ENCODE results near the gene SPTBN1. TPM values are rescaled to one million over a fixed set of nuclear protein-coding genes. Genes with fewer than 3 reads are reported as not detected.

Gene SPTBN1
- total and polyA plus RNA-seq, 2 of the 13 experiments (the other 11 are each of a cell fraction or from before 2014, with no cell fraction given) = 123 to 299 TPM

DNA sequence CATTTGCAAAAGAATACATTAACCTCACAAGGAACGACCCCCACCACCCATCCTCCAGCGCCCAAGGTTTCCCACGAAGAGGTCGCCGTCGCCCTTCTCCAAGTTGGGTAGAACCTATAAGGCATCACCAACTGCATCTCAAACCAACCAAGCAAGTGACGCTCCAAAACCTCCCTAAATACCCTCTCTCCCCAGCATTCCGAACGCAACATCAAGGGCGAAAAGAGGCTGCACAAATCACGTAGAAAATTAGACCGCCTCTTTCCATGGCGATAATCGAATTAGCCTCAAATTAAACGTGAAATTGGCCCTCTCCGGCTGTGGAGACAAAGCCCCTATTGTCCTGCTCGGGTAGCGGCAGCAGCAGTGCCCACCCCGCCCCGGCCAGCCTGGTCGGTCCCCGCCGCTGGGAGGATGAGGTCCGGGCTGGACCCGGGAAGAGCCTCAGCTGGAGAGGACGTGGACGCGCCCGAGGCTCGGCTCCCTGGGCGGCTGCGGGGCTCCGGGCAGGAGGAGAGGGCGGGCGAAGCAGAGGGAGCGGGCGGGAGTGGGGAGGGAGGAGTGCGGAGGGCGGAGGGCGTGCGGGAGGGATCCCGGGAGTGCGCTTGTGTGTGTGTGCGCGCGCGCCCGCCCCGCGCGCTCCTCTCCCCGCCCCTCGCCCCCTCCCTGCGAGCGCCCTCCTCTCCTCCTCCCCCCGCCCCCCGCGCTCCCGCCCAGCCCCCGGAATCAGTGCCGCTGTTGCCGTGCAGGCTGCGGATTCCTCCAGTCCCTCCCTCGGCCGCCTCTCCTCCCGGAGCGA lies at the start of gene SPTBN1 (continued):
- peak; percentile 38; the same call in 1 of the 2 replicates for TF ChIP-seq KDM5B (CRISPR knock-in tag; IDR thresholded peaks at IDR 0.05; ENCODE audit: borderline replicate concordance)
- TF ChIP-seq NPAS2 (CRISPR knock-in tag; IDR thresholded peaks at IDR 0.05; ENCODE audit: borderline replicate concordance) = no peak
- peak; percentile 62 for TF ChIP-seq ELF1 (CRISPR knock-in tag; IDR thresholded peaks at IDR 0.05)
- 0 out of 2 replicates have a peak, but pooled peaks have one; percentile 65 for TF ChIP-seq RXRA (CRISPR knock-in tag; IDR thresholded peaks at IDR 0.05)
- TF ChIP-seq, protein P1, sequence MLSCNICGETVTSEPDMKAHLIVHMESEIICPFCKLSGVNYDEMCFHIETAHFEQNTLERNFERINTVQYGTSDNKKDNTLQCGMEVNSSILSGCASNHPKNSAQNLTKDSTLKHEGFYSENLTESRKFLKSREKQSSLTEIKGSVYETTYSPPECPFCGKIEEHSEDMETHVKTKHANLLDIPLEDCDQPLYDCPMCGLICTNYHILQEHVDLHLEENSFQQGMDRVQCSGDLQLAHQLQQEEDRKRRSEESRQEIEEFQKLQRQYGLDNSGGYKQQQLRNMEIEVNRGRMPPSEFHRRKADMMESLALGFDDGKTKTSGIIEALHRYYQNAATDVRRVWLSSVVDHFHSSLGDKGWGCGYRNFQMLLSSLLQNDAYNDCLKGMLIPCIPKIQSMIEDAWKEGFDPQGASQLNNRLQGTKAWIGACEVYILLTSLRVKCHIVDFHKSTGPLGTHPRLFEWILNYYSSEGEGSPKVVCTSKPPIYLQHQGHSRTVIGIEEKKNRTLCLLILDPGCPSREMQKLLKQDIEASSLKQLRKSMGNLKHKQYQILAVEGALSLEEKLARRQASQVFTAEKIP (CRISPR knock-in tag; IDR thresholded peaks at IDR 0.05; ENCODE audit: borderline replicate concordance) = no peak
- TF ChIP-seq MAZ (IDR thresholded peaks at IDR 0.05; ENCODE audit: borderline replicate concordance, low read depth, low read length) = peak; percentile 100
- TF ChIP-seq MAZ (CRISPR knock-in tag; IDR thresholded peaks at IDR 0.05; ENCODE audit: low read depth) = peak; percentile 99
- TF ChIP-seq, protein P2, sequence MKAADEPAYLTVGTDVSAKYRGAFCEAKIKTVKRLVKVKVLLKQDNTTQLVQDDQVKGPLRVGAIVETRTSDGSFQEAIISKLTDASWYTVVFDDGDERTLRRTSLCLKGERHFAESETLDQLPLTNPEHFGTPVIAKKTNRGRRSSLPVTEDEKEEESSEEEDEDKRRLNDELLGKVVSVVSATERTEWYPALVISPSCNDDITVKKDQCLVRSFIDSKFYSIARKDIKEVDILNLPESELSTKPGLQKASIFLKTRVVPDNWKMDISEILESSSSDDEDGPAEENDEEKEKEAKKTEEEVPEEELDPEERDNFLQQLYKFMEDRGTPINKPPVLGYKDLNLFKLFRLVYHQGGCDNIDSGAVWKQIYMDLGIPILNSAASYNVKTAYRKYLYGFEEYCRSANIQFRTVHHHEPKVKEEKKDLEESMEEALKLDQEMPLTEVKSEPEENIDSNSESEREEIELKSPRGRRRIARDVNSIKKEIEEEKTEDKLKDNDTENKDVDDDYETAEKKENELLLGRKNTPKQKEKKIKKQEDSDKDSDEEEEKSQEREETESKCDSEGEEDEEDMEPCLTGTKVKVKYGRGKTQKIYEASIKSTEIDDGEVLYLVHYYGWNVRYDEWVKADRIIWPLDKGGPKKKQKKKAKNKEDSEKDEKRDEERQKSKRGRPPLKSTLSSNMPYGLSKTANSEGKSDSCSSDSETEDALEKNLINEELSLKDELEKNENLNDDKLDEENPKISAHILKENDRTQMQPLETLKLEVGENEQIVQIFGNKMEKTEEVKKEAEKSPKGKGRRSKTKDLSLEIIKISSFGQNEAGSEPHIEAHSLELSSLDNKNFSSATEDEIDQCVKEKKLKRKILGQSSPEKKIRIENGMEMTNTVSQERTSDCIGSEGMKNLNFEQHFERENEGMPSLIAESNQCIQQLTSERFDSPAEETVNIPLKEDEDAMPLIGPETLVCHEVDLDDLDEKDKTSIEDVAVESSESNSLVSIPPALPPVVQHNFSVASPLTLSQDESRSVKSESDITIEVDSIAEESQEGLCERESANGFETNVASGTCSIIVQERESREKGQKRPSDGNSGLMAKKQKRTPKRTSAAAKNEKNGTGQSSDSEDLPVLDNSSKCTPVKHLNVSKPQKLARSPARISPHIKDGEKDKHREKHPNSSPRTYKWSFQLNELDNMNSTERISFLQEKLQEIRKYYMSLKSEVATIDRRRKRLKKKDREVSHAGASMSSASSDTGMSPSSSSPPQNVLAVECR (CRISPR knock-in tag; IDR thresholded peaks at IDR 0.05; ENCODE audit: borderline replicate concordance) = peak; percentile 84; the same call in 1 of the 2 replicates
- TF ChIP-seq ZNF282 (IDR thresholded peaks at IDR 0.05; ENCODE audit: partially characterized antibody) = no peak
- TF ChIP-seq ZKSCAN5 (CRISPR knock-in tag; IDR thresholded peaks at IDR 0.05) = no peak
- no peak for TF ChIP-seq ZEB1 (IDR thresholded peaks at IDR 0.05; ENCODE audit: insufficient replicate concordance, low read depth)
- TF ChIP-seq ZNF713 (CRISPR knock-in tag; IDR thresholded peaks at IDR 0.05) = no peak
- TF ChIP-seq, protein P3, sequence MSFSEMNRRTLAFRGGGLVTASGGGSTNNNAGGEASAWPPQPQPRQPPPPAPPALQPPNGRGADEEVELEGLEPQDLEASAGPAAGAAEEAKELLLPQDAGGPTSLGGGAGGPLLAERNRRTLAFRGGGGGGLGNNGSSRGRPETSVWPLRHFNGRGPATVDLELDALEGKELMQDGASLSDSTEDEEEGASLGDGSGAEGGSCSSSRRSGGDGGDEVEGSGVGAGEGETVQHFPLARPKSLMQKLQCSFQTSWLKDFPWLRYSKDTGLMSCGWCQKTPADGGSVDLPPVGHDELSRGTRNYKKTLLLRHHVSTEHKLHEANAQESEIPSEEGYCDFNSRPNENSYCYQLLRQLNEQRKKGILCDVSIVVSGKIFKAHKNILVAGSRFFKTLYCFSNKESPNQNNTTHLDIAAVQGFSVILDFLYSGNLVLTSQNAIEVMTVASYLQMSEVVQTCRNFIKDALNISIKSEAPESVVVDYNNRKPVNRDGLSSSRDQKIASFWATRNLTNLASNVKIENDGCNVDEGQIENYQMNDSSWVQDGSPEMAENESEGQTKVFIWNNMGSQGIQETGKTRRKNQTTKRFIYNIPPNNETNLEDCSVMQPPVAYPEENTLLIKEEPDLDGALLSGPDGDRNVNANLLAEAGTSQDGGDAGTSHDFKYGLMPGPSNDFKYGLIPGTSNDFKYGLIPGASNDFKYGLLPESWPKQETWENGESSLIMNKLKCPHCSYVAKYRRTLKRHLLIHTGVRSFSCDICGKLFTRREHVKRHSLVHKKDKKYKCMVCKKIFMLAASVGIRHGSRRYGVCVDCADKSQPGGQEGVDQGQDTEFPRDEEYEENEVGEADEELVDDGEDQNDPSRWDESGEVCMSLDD (CRISPR knock-in tag; IDR thresholded peaks at IDR 0.05; ENCODE audit: borderline replicate concordance) = no peak
- TF ChIP-seq ZNF598 (CRISPR knock-in tag; IDR thresholded peaks at IDR 0.05; ENCODE audit: borderline replicate concordance) = peak; percentile 44; the same call in 1 of the 2 replicates
- TF ChIP-seq, protein P4, sequence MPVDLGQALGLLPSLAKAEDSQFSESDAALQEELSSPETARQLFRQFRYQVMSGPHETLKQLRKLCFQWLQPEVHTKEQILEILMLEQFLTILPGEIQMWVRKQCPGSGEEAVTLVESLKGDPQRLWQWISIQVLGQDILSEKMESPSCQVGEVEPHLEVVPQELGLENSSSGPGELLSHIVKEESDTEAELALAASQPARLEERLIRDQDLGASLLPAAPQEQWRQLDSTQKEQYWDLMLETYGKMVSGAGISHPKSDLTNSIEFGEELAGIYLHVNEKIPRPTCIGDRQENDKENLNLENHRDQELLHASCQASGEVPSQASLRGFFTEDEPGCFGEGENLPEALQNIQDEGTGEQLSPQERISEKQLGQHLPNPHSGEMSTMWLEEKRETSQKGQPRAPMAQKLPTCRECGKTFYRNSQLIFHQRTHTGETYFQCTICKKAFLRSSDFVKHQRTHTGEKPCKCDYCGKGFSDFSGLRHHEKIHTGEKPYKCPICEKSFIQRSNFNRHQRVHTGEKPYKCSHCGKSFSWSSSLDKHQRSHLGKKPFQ (CRISPR knock-in tag; IDR thresholded peaks at IDR 0.05; ENCODE audit: insufficient replicate concordance) = no peak
